HG02884 (cell line): ENCODE results near the gene ADAMTSL4.

Experiments
- ATAC-seq: cut with Tn5 transposase; IDR thresholded peaks from one replicate; pipeline ENCODE4 v1.9.1; 2021; ENCODE audit warnings: mild to moderate bottlenecking, moderate library complexity; ENCODE audit not compliant: unreplicated experiment

ADAMTSL4 gene

GRCh38 chr1:150534002-150534401 is 15.2 kb upstream of the ADAMTSL4 start:
- no peak for ATAC-seq

GRCh38 chr1:150535511-150536287 is 13.5 kb upstream of the ADAMTSL4 start:
- ATAC-seq, result no peak

GRCh38 chr1:150536836-150537731 is 12.1 kb upstream of the ADAMTSL4 start:
- ATAC-seq, result no peak

GRCh38 chr1:150537732-150538684 is 11.2 kb upstream of the ADAMTSL4 start:
- no peak for ATAC-seq

DNA sequence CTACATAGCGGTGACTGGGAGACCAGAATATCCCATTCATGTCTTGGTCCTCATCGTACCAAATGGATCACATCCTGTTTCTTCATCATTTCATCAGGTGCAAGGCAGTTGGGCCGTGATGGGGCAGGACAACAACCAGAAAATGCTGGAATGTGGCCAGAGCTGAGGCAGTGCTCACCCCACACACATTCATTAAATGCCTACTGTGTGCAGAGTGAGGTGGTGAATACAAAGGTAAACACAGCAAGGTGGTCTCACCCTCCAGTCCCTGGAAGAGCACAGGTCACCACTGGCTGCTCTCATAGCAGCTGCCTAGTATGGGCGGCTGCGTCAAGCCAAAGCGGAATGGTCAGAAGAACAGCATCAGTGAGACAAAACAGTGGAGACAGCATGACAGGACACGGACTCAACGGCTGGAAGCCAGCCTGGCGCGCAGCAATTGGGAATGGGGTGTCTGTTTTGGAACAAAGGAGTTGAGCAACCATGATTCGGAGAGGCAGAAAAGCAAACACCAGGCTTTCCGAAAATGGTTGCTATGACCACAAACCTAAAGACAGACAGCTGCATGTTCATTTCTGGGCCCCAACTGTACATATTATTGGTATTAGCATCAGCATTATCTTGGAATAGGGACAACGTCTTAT is 5.6 kb upstream of the ADAMTSL4 start:
- no peak for ATAC-seq

- ATAC-seq, result no peak
Observed at GRCh38 chr1:150544204-150544603, 5.0 kb upstream of the ADAMTSL4 start.

DNA sequence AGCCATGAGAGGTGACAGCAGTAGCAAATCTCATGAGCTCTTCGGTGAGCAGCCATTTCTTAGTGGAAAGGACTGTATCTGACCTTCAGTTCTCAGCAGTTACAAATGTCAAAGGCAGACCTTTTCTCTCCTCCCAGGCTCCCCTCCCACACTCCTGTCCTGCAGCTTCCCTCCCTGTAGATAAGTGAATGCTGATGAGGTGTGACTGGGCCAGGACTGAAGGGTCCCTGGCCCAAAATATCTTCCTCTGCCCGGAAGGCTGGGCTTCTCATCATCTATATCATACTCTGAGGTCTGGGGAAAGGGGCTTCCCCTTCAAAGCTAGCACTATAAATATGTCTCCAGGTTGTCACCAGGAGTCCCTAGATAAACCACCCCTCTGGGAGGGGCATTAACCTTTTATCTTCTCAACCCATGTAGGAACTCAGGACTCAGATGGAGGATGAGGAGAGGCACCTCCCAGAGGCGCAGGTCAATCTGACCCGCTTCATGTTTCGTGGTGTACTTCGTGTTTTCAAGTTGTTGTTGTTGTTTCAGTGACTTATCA is 3.6 kb upstream of the ADAMTSL4 start:
- ATAC-seq, result no peak

GRCh38 chr1:150546294-150546937 is 2.8 kb upstream of the ADAMTSL4 start:
- no peak for ATAC-seq

DNA sequence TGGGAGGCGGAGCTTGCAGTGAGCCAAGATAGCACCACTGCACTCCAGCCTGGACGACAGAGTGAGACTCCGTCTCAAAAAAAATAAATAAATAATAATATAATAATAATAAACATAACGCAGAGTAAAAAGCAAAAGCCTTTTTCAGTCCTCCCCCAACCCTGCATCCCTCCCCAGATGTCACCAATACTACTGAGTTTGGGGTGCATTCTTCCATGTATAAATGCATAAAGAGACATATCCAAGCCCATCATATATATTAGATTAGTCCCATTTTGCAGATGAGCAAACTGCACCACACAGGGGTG is 930 bp upstream of the ADAMTSL4 start:
- no peak for ATAC-seq

GRCh38 chr1:150549496-150550221 is 451 bp downstream of the ADAMTSL4 start:
- no peak for ATAC-seq

DNA sequence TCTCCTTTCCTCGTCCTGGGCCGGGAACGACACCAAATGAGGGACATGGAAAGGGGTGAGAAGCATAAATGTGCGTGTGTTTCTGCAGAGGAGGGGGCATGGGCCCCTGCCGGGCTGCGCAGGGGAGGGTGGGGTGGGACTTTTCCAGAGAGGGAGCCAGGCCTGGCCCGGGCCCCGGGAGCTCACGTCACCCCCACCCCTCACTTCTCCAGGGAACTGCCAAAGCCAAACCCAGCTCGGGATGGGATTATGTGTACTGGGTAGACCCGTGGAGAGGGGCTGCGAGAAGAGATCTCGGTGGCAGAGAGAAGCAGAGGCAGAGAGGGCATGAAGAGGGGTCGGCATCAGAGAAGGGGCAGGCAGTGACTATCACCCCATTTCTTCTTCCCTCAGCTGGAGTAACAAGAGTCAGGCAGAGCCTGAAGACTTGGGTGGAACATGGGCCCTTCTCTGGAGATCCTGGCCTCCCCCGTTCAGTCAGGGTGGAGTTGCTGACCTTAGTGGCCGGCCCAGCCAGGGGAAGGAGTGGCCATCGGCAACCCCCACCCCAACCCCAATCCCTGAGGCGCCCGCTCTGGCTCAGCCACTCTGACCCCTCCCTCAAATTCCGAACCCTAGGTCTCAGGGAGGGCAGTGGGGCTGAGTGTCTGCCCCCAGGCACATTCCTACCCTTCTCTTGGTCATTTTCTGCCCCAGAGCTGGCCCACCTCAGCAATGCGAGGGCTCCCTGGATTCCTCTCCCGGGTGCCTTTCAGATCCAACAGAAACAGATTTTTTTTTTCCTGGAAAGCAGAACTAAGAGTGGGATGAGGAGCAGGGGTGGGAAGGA is 1.2 kb downstream of the ADAMTSL4 start:
- no peak for ATAC-seq

GRCh38 chr1:150551051-150551783 is 2.0 kb downstream of the ADAMTSL4 start:
- ATAC-seq, result no peak

GRCh38 chr1:150551784-150552127 is 2.5 kb downstream of the ADAMTSL4 start:
- no peak for ATAC-seq

- ATAC-seq, result no peak
Observed at GRCh38 chr1:150552128-150552910, 3.1 kb downstream of the ADAMTSL4 start.

DNA sequence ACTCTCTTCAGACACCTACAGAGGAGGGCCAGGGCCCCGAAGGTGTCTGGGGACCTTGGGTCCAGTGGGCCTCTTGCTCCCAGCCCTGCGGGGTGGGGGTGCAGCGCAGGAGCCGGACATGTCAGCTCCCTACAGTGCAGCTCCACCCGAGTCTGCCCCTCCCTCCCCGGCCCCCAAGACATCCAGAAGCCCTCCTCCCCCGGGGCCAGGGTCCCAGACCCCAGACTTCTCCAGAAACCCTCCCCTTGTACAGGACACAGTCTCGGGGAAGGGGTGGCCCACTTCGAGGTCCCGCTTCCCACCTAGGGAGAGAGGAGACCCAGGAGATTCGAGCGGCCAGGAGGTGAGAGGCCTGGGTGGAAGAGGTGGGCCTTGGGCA is 3.7 kb downstream of the ADAMTSL4 start:
- ATAC-seq, result no peak

- no peak for ATAC-seq
Observed at GRCh38 chr1:150553392-150554085, 4.3 kb downstream of the ADAMTSL4 start.
